GM18526 (cell line): ENCODE results near the gene HSPB2.

Experiments used
- POLR2A ChIP-seq: IDR thresholded peaks from 3 replicates; pipeline ENCODE4 v1.6.1; 2011; ENCODE audit not compliant: insufficient read length; ENCODE audit errors: extremely low read depth

The HSPB2 gene

GRCh38 chr11:111944651-111945051 lies 32.1 kb downstream of the HSPB2 start:
- no peak for TF ChIP-seq POLR2A

GRCh38 chr11:111945198-111945597 lies 32.7 kb downstream of the HSPB2 start:
- no peak for TF ChIP-seq POLR2A

- TF ChIP-seq POLR2A = no peak
These were observed 34.0 kb downstream of the HSPB2 start for GRCh38 chr11:111946499-111946898.

GRCh38 chr11:111947143-111947542 lies 34.6 kb downstream of the HSPB2 start:
- TF ChIP-seq POLR2A = no peak

GRCh38 chr11:111949519-111950426 lies 37.2 kb downstream of the HSPB2 start:
- TF ChIP-seq POLR2A = no peak

GRCh38 chr11:111951565-111951964 lies 39.0 kb downstream of the HSPB2 start:
- TF ChIP-seq POLR2A = no peak

GRCh38 chr11:111954154-111954553 lies 41.6 kb downstream of the HSPB2 start:
- TF ChIP-seq POLR2A = no peak

- no peak for TF ChIP-seq POLR2A
These were observed 45.3 kb downstream of the HSPB2 start for GRCh38 chr11:111957663-111958444.

GRCh38 chr11:111960916-111961315 lies 48.4 kb downstream of the HSPB2 start:
- TF ChIP-seq POLR2A = no peak

GRCh38 chr11:111961389-111962300 lies 49.1 kb downstream of the HSPB2 start:
- no peak for TF ChIP-seq POLR2A
